Stimulated activated CD8-positive, alpha-beta memory T cell treated with anti-CD3 and anti-CD28 coated beads, Interleukin-15, amount 100 ng/mL, for 24 hours (primary cell): ENCODE data around the gene WWC2.

Source experiments
- DNase-seq: peaks from one replicate; pipeline ENCODE4 v3.0.0-alpha.2; 2020; ENCODE audit warnings: low read depth

WWC2 gene

DNA sequence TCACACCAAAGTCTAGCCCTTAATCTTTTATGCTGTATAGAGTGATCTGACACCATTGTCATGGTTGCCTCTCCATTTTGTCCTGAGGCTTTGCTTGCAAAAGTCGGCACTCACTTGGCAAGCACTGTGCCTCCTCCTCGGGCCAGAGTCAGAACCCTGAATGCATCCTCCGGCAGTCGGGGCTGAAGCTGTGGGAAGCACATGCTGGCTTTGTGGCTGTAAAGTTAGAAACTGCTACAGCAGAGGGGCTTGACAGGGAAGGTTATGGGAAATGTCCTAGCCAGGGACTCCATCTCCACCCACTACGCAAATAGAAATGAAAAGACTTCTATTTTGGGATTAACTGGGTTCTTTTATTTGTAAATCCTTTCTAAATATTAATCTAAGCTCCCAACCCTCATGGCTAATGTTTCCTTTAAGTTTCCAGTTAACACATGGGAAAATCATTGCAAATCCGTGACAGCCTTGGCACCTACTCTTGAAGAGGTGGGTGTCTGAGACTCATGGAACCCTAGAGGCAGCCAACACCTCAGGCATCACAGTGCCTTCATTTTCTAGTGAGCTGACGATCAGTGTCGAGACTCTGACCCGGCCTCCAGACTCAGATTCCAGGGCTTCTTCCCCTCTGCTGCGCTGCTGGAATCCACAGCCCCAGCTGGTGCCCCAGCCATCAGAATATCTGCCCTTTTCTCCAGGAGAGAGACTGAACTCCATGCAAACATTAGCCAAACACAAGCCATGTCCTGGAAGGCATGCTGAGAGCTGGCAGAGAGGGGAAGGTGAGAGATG lies 231.1 kb downstream of the WWC2 start:
- DNase-seq: no peak

DNA sequence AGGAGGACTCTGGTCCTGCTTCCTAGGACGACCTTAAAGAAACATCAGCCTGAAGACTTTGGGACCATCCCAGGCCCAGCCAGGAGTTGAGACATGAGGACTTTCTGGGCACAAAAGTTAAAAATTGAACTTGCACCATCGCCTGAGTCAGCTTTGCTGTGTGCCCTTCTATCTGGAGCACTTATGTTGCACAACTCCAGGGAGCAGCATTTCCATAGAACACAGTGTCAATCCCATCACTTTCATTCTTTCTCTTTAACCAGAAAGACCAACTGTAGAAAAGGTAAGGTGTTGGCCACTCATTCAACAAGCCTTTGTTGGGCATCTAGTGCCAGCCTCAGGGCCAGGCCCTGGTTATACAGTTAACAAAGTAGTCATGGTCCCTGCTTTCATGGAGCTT lies 231.8 kb downstream of the WWC2 start:
- DNase-seq: no peak

DNA sequence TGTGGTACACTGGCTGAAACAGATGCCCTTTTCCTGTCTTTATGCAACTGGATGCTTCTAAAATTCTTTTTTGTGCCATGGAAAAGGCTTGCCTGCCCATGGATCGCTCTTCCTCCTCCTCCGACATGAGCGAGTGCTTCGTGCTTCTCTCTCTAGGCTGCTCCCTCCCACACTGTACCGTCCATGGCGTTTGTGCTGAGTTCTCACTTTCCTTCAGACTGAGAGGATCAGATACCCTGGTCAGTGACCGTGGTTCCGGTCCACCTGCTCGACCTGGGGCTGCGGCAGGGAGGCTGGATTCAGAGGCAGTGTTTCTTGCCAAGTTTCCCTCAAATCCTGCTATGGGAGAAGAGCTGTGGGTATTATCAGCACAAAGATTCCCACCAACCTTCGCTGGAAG lies 233.4 kb downstream of the WWC2 start:
- no peak for DNase-seq

DNA sequence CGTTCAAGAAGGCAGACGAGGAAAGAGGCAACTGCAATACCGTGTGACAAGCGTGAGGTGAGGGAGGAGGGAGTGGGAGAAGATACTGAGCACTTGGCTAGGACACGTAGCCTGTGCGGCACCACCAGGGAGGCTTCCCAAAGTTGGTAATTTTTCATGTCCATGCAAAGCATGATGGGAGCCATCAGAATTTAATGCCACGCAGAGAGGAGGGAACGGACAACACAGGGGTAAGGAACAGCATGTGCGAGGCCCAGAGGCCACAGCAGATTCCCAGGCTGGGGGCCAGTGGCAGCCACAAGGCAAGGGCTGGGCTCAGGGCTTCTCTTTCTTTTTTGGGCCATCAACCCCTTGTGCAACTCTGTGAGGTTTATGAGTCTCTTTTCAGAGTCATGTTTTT lies 234.1 kb downstream of the WWC2 start:
- no peak for DNase-seq

DNA sequence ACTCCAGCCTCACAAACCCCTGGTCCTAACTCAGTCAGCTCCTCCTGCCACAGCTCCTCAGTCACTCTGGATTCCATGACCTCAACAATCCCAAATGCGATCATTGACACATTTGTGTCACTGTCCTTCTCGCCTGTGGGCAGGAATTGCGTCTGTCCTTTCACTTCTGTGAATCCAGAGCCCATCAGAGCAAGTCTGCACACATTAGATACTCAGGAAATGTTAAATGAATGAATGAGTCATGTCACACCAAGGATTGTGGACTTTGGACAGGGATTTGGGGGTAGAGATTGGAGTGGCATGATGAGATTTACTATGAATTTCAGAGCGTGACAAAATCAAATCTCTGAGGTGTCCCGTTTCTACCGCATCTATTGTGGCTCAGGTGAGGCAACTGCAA lies 234.9 kb downstream of the WWC2 start:
- DNase-seq: no peak

DNA sequence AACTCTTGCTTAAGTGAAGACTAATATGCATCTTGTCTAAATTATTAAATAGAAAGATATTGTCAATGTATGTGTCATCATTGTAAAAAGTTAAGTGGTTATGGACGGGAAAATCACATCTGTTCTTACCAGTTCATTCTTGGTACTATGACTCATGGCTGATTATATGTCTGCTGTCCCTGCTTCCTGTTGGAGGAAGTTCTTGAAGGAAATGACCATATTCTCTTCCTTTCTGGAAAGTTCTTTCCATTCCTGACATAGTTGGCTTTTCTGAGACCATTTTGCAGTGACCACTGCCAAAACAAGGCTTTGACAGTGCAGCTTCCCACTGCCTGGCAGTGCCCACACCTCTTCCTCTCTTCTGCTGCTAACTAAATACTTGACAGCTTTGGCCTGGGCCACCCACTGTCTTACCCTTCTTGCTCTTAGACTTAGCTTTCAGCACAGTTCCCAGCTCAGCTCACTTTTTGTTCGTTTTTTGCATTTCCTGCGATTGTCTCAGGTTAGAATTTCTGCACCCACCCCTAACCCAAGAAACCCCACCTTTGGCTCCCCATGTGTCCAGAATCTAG lies 236.4 kb downstream of the WWC2 start:
- DNase-seq: no peak

DNA sequence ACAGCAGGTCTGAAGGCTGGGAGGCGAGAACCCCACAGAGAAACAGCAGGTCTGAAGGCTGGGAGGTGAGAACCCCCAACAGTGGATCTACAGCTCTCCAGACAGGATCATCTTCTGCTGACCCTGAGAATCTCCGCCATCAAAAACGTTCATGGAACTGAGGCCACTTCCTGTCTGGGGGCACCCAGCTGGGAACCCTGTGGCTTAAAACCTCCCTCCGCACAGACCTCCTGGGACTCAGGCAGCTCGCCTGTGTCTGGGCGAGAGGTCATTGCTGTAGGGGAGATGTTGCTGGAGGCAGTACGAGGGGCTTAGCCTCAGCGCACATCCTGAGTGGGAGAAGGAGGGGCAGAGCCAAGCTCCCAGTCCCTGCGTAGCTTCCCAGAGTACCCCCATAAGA lies 238.3 kb downstream of the WWC2 start:
- DNase-seq: no peak

DNA sequence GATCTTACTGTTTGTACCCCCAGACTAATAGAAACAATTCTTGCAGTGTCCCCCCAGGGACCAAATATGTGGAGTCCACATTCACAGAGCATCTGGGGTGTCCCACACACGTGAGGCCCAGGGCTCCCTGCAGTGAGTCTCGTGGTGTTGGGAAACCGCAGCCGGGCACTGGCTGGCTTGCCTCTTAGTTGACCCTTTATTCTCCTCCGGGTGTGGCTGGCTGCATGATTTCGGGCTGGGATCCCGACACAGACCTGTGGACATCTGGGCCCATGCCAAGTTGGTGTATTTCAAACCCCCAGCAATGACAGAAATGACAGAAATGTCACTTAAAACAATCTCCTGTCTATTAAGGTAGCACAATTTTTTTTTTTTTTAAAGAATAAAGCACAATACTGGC lies 238.8 kb downstream of the WWC2 start:
- no peak for DNase-seq

DNA sequence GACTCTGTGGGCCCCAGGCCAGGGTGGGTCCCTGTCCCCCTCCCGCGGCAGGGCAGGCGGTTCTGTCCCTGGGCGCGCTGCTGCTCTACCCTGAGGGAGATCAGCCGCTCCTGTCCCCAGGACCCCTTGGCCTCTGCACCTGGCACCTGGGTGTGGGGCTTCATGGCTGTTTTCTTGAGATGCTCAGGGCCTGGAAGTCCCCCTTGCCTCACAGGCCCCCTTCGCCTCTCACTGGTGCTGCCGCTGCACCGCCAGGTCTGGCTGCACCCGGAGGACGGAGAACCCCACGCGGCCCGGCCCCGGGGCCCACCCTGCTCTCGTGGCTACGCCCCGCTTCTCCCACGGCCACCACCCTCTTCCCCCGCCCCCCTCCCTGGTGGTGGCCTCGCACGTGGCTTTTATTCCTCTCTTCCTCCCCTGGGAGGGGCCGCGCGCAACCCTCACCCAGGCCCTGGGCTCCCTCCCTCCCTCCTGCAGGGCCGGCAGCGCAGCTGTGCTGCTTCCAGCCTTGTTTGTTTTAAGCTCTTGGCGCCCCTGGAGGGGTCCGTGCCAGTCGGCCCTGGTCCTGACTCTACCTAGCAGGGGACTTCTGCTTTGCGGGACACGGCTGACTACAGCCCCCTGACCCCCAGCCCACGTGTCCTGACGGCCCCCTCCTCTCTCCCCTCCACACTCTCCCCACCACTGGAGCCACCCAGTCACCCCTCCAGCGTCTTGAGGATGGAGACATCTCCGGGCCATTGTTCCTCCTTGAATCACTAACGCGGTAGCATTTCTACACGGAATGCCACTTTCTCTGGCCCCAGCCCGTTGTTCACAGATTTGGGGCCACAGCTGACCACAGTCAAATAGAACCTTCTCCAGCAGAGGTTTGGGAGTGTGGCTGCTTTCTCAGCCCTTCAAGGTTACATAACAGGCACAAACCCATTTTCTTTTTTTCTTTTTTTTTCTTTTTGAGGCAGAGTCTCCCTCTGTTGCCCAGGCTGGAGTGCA lies 243.8 kb downstream of the WWC2 start:
- DNase-seq: no peak

DNA sequence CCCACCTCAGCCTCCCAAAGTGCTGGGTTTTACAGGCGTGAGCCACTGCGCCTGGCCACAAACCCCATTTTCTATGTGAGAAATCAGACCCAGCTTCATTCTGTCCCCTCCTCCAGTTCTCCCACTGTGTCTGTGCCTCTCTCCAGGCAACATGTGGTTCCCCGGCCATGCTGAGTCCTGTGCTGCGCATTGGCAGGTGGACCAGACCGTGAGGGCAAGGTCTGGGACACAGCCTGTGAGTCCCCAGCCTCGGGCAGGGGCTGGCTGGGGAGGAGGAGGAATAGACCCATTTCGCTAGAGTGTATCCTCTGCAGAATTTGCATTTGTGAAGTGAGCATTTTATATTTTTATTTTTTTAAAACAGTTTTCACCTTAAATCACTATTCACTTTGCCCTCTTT lies 244.7 kb downstream of the WWC2 start:
- no peak for DNase-seq

DNA sequence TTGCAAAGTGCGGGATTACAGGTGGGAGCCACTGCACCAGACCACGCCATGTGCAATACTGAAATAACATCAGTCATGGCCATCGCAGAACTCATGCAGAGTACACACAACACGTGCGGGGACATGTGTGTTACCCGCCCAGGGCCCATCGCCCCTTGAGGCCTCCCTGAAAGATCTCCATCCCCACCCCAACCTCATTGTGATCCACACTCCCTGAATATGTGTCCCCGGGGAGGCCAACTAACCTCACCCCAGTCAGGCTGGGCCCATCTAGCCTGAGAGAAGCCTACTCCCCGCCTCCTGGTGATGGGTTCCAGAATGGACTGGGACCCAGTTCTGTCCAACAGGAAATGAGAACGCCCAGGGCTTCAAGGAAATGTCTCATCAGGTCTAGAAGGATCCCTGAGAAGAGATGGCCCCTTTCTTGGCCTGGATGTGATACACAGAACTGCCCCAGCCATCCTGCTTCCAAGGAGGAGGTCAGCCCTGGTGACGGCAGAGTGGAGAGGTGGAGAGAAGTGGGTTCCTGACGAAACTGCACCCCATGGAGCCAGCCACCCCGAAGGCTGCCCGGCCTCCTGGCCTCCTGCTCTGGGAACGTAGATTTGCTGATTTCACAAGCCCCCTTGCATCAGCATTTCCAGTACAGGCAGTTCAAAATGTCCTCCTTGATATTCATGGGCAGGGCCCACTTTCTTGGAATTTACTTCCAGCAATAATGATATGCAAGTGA lies 245.6 kb downstream of the WWC2 start:
- no peak for DNase-seq

DNA sequence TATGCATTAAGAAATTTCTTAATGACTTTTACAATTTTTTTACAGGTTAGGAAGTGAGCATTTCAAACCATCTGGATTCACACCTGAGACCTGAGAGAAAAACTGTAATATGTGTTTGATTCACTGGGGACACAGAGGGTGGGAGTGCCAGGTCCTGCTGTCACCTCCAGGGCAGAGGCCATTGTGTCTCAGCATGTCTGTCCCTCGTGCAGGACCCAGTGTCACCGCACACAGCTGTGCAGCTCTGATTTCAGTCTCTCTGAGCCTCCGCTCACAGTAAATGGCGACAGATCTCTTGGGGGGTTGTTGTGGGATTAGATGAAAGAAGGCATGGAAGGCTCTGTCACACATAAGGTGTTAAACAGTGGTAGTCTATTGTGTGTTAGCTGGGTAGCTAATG lies 246.2 kb downstream of the WWC2 start:
- DNase-seq: no peak

DNA sequence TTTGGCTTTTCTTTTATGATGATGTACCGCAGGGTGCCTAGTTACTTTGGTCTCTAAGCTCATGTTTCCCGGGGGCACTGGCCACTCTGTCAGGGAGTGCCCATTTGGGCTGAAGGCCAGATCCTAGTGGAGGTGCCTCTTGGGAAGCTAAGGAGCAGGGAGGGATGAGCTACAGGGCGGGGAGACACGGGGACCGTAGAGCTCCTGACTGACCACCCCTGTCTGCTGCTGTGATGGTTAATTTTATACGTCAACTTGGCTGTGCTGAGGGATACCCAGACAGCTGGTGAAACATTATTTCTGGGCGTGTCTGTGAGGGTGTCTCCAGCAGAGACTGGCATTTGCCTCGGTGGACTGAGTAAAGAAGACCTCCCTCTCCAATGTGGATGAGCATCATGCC lies 248.1 kb downstream of the WWC2 start:
- DNase-seq: no peak

DNA sequence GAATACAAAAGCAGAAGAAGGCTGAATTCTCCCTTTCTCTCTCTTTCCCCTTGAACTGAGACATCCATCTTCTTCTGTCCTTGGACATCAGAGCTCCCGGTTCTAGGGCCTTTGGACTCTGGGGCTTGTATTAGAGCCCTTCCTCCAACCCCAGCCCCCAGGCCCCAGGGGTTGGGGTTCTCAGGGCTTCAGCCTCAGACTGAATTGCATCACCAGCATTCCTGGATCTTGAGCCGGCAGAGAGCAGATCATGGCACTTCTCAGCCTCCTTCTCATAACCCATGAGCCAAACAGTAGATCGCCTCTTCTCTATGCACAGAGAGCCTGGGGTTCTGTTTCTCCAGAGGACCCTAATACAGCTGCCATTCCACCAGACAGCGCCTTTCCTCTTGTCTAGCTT lies 248.5 kb downstream of the WWC2 start:
- no peak for DNase-seq

DNA sequence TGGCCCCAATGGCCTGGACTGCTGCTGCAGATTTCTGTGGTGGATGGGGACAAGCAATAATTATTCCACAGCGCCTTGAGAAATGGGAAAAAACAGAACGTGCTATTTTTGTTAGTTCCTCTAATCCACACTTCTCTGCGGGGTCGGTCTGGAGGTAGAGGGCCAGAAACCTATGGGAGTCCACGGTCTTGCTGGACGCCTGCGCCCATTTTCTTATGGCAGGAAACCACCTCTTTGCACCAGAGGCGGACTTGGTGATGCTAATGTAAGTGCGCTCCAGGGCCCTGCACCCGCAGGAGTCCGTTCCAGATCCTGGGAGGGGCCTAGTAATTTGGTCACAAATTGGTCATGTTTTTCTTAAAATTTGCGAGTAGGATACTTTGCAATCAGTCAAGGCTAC lies 249.1 kb downstream of the WWC2 start:
- DNase-seq: no peak

DNA sequence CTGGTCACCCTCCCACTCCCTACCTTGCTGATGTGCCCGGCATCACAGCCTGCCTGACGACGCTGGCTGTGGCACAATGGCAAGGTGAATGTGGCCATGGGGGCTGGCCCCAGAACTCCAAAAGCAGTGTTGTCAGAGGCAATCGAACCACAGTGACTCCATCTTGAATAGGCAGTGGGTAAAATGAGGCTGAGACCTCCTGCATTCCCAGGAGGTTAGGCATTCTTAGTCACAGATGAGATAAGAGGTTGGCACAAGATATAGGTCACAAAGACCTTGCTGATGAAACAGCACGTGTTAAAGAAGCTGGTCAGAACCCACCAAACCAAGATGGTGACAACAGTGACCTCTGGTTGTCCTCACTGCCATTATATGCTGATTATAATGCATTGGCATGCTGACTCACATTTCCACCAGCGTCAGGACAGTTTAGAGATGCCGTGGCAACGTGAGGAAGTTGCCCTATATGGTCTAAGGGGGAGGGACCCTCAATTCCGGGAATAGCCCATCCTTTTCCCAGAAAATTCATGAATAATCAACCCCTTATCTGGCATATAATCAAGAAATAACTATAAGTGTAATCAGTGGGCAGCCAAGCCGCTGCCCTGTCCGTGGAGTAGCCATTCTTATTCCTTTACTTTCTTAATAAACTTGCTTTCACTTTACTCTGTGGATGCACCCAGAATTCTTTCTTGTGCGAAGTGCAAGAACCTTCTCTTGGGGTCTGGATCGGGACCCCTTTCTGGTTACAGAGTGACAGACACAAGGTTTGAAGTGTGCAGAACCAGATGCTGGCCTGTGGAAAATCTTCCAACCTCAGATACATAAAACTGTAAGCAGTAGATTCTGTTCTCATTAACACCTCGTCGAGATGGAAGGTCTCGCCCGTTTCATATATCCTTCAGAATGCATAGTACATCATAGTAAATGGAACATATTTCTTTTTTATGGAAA lies 249.9 kb downstream of the WWC2 start:
- DNase-seq: no peak

DNA sequence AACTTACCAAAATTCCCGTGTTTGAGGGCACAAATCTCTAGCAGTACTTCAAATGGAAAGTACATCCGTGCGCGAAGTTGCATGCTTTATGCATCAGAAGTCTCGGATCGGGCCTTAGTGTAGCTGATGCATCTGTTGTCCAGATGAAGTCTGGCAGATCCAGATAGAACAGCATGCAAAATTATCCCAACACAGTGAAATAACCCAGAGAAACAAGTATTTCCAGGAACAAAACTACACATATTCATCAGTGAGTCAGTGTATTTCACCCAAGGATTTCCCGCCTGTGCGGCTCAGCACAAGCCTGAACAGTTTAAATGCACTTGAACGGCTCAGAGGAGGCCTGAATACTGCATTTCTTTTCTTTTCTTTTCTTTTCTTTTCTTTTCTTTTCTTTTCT lies 250.6 kb downstream of the WWC2 start:
- DNase-seq: no peak

DNA sequence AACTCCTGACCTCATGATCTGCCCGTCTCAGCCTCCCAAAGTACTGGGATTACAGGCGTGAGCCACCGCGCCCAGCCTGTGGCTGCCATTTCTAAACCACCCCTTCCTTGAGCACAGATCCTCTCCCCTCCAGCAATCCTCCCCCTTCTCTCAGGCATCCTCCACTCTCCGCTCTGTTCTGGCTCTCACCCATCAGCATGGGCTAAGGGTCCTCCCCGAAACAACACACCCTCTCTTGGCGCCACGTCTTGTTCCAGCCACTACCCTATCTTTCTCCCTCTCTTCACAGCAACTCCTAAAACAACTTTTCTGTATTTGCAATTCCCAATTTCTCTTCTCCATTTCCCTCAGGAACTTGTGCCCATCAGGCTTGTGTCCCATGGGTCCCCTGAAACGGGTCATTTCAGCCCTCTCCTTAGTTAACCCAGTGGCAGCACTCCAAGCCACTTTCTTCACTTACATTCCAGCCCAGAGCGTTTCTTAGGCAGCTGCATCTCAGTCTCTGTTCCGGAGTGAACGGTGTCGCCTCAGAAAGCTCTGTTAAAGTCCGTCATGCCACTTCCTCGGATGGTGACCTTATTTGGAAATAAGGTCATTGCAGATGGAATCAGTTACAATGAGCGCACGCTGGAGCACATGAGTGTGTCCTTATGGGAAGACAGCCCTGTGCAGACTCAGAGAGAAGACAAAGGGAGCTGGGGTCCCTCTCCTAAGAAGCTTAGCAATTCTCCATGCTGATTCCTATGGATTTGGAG lies 251.4 kb downstream of the WWC2 start:
- DNase-seq: no peak

DNA sequence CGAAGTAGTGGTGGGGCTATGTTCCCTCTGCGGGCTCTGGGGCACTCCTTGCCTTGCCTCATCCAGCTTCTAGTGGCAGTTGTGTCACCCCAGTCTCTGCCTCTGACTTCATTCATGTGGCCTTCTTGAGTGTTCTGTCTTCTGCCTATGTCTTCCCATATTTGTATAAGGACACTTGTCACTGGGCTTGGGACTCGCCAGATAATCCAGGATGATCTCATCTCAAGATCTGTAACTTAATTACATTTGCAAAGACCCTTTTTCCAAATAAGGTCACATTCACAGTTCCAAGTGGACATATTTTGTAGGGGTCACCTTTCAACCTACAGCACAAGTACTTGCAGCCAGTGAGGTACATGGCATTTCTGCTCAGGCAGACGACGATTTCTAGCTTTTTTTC lies 253.5 kb downstream of the WWC2 start:
- no peak for DNase-seq

DNA sequence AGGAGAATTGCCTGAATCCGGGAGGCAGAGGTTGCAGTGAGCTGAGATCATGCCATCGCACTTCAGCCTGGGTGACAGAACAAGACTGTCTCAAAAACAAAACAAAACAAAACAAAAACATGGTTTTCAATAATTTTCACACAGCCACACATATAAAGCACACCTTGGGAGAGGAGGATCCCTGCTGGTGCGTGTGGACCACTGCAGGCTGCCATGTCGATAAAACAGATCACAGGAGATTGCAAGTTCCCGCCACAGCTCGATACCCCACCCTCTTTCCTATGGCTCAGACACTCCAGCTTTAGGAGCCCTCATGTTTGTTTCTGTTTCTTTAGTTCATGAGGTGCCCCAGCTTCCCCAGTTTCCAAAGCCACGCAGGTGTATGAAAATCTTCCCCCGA lies 254.5 kb downstream of the WWC2 start:
- no peak for DNase-seq
